Ramos (cell line): ENCODE results near the gene DIDO1.

Source experiments
- in situ Hi-C: fragments of 300-500 bp; cut with MboI; formaldehyde crosslinking; loops from one replicate; pipeline ENCODE4 v1.14.3; 2022; ENCODE audit warnings: low sequenced_read_pairs; ENCODE audit not compliant: unreplicated experiment

DIDO1 gene

DNA sequence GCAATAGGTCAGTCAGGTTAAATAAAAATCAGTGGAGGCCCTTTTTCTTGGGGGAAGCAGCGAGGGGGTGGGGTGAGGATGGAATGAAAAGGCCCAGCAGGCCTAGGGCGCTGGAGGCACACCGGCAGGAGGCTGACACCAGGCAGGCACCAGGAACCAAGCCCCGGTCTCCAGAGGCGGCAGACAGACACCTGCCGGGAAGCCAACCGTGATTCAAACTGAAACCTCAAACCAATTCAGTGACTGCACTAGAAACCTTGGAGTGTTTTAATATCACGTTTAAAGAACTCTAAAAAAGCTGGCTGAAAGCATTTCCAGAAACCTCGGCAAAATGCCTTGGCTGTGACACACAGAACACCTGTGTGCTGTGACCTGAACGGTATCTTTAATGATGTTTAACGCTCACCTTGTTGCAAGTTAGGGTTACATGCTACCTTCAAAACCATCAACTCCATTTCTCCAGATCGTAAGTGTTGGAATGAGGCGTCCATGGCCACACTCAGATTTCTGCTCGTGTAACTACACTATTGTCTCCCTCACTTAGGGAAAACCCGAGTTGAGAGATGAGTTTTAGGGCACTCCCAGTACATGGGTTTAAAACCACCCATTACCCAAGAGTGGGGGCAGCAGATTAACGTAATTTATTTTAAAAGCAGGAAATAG, 27.2 kb downstream of the DIDO1 start:
- in situ Hi-C loops: no loop called here

DNA sequence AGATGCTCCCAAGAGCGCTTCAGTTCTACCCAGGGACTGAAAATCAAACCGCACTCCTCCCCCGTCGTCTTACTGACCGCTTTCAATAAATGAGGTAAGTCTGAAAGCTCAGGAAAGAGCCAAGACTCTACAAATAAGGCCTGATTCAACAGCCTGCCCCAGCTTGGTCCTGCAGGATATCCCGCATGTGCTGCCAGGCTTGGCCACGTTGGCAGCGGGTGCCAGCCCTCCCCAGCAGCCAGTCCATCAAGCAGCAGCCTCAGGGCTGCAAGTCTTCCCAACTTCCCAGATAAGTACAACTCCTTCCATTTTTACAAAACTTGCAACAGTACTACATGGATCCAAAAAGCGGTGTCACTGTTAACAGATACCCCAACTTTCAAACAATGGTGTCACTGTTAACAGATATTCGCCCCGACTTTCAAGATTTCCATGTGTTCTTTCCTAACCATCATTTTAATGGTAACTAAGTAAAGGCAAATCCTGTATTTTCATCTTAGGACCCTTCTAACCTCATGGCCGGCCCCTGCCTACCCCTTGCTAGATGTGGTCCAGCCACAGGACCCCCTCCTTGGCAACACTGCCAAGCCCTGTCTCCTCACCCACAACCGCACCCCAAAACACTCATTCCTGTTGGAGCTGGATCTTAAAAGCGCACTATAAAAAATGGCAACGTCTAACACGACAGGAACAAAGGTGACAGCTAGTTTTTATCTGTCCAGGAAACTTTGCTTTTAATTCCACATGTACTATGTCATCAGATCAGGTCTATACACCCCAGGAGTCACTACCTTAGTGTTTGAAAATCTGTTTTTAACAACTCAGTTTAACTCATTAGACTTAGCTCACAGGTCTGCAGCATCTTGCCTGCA, 28.0 kb downstream of the DIDO1 start:
- in situ Hi-C loops: no loop called here

DNA sequence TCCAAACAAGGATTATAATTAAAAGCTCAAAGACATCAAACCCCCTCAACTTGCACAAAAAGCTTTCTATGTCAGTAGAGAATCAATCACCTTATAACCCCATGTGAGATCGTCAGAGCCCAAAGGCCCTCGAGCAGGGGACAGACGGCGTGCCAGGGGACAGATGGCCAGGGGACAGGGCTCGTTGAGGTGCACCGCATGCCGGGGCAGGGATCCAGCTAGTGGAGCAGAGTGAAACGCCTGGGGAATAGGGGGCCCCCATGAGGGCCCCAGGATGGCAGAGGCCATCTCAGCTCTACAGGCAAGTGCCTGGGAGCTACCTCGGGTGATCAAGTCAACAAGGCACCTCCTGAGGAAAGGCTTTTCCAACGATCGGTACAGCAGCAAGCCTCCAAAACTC, 28.6 kb downstream of the DIDO1 start:
- in situ Hi-C loops: no loop called here

DNA sequence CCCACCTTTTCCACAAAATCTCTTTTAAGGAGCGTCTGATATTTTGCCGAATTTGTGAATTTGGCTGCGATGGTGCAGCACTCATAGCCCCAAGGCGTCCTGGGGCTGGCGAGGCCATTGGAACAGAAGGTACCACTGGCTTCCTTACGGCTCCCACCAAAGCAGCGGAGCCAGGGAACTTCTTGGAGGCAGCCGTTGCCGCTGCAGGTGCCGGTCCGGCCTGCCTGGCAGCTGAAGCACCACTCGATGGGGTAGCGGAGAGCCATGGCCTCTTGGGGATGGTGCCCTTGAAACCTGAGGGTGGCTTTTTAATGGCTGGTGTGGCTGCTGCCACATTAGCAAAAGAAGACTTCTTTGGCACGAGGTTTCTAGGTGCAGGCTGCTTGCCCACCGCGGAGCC, 29.8 kb downstream of the DIDO1 start:
- in situ Hi-C loops: no loop called here

DNA sequence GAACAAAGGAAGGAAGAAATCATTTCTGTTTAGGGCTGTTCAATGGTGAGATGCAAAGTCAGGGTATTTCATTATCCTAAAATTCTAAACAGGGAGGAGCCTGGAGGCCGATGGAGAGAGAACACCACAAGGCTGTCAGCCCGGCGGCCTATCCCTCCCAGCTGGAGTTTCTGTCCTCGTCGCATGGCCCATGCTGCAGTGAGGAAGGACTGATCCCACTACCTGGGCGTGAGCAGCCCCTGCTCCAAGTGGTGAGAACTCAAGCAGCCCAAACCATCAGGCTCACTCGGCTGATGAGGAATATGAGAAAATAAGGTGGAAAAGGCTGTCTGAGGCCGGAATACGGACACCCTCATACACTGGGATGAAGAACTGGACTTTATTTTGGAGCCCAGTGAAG, 30.8 kb downstream of the DIDO1 start:
- in situ Hi-C loops: no loop called here

DNA sequence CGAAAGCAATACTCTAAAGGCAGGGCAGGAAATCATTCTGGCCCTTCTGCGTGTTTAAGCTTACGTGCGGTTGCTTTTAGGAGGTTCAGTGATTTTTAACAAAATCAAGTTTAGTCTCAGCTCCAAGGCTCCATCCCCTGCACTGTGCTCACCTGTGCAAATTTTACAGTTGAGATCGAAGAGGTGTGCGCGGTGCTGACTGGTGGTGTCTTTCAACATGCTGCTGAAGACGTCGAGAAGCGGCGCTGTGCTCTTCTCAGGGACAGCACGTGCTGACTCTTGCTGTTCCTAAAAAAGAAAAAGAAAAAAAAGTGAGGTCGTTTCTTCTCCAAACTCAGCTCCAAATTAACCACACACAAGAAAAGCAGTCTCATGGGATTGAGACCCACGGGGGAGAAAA, 32.0 kb downstream of the DIDO1 start:
- in situ Hi-C loops: no loop called here

DNA sequence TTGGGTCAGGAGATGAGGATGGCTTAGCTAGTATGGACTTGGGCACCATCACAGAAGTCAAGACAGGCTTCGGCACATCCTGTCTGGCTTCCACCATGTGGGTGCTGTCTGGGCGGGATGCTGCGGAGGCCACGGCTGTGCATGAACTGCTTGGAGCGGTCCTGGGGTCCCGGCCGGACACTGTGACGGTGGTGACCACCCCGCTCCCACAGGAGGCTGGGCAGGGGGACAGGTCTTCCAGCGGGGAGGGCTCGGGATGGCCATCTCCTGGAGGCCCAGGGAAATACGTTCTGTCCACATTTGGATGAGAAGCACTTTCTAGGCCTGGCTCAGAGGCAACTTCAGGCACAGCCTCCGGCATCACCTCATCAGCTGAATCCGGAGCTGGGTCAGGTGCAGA, 32.6 kb downstream of the DIDO1 start:
- in situ Hi-C loops: no loop called here

DNA sequence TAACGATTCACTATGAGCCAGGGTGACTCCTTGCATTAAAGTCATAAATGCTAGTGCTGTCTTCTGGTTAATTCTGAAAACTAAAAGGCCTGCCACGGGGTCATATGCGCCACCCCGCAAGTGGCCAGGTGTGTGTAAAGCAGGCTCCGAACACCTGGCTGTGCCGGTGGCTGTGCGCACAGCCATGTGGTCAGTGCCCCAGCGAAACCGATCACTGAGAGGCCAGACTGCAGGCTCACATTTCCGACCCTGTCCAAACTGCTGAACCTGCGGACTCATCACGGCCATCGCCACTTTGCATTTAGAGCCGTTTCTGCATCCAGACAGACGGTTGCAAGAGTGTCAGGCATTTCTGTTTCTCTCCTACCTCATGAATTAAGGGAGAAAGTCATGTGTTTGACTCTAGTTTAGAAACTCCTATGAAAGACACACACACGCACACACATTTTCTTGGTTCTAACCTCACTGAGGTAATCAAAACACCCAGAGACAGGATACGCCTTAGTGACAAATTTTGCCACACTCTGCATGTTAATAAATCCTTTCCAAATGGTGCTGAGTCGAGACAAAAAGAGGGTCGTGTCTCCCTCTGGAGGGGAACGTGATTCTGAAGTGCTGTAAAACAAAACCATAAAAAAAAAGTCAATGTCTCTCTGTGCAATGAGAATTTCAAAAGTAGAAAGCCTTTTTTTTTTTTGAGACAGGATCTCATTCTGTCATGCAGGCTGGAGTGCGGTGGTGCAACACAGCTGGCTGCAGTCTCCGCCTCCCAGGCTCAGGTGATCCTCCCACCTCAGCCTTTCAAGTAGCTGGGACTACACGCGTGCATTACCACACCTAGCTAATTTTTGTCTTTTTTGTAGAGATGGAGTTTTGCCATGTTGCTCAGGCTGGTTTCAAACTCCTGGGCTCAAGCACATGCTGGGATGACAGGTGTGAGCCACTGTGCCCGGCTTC, 33.7 kb downstream of the DIDO1 start:
- in situ Hi-C loops: no loop called here

DNA sequence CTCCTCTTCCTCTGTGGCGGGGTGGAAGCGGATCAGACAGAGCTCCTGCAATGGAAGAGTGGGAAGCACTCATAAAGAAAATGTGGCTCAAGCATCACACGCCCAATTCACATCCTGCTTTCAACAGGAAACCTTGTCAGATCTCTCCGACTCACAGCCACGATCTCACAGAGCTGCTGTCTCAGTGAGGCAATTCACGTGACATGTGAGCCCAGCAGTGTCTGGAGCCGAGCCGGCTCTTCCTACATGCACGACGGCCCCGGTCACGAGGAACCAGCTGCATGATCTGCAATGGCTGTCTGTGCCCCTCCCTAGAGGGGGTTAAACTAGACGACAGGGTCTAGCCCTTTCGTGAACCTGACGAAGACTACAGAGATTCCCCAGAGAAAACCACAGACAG, 35.2 kb downstream of the DIDO1 start:
- in situ Hi-C loops: no loop called here

DNA sequence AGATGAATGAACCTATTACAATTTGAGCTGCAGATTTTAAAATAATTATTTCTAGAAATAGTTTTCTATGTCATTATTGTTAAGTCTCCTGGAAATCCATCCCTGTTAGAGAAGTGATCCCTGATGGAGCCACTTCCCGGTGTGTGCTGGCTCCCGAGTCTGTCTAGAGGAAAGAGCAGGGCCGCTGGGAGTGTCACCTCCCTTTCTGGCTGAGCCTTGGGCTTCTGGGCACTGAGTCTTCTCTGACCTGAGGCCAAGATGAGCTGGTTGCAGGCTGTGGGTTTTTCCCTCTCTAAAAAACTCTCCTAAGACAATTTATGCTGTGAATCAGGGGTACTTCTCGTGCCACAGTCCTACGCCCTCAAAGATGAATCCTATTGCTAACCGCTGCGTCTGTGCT, 35.9 kb downstream of the DIDO1 start:
- in situ Hi-C loops: no loop called here

DNA sequence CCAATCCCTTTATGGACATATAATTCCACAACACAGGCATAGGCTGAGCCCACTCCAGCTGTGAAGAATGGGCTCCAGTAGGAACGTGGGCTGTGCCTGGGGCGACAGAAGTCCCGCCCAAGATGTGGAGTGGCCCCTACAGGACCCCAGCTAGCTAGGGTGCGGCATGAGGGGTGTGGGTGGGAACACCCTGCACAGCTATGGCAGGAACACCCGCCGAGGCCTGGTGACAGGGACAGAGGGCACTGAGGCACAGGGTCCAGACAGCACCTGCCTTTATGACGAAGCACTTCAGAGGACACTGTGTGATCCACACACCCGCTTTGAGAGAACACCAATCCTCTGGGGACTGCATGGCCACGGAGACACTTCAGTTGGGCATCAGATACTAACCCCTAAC, 36.4 kb downstream of the DIDO1 start:
- in situ Hi-C loops: no loop called here

DNA sequence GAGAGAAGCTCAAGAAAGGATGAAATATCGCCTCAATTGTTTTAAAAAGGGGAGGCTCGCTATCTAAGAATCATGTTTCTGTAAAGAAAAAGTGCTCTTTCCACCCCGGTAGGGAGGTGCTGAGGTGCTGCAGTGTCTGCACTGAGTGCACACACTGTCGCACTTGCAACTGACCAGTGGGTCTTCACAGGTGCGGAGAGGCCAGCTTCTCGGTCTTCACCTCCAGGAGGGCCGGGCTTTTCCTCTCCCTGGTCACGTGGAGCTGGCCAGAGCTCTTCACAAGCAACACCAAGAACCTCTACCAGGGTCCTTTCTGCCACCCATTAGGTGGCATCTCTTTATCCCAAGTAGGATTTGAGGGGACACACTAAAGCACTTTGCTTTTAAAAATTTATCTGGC, 36.9 kb downstream of the DIDO1 start:
- in situ Hi-C loops: no loop called here

DNA sequence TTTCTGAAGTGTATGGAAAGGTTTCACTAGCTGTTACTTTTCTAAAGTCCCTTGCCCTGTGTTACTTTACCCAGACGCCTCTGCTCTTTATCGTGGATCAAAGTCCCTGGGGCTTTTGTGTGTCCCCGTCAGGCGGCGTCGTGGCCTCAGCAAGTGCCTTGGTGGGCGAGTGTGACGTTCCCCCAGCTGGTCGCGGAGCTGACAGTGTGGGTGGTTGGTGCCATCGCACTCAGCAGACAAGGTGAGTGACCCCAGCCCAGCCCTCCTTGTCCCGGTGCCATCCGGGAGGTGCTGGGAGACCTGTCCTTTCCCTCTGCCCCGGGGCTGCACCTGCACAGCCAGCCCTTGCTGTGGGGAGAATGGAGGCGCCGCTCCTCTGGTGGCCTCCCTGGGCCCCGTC, 37.4 kb downstream of the DIDO1 start:
- in situ Hi-C loops: no loop called here

DNA sequence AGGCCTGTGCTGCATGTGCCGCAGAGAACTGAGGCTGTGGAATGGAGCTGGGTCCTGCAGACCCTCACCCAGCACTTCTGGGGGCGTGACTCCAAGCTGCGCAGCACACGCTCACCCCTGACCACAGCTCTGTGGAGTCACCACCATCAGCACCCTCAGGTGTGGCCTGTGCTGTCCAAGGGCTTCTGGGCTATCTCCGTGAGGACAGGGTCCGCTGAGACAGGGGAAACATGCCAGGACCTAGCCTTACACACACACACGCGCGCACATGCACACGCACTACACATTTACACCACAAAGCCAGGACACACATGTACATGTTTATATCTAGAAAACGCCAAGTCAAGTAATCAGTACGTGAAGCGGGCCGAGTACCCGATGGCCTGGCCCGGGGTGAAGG, 37.9 kb downstream of the DIDO1 start:
- in situ Hi-C loops: no loop called here

DNA sequence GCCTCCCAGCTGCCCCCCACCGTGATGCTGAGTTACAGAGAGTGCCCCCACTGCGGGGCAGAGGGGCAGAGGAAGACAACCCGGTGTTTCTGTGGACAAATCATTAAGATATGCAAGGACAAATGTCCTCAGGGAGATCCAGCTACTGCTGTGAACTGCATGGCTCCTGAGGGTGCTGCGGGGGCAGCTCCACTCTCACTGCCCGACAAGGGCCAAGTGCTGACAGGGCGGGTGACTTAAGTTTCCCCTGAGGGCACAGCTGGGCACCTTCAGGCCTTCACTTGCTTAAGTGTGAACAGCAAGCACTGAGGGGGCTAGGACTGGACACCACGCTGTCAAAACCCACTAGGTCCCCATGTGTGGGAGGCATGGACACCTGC, 38.5 kb downstream of the DIDO1 start:
- in situ Hi-C loops: no loop called here

DNA sequence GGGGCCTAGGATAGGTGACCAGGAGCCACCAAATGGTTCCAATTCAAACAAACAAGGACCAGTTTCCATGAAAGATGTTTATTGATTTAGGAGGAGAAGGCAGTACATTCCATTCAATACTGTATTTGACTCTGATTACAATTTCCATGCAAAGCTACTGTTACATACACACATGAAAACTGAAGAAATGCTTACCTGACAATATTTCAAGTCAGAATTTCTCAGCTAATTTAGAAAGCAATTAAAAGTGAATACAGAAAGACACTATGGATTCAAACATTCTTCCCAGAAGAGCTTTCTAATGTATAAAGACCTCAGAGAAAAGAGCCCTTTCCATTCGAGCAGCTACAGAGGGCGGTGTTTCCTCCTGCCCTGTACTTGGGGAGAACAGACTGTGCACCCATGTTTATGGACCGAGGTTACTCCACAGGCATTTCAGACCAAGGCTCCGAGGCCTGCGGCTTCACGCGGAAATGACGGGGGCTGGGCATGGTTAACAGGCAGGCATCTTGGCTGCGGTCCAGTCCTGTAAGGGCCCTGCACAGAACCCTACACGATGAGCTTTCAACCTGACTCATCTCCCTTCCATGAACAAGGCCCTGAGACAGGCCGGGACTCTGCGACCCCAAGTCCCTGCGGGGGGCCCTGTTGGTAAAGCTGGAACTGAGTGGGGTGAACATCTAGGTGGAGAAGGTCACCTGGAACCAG, 39.0 kb downstream of the DIDO1 start:
- in situ Hi-C loops: no loop called here

DNA sequence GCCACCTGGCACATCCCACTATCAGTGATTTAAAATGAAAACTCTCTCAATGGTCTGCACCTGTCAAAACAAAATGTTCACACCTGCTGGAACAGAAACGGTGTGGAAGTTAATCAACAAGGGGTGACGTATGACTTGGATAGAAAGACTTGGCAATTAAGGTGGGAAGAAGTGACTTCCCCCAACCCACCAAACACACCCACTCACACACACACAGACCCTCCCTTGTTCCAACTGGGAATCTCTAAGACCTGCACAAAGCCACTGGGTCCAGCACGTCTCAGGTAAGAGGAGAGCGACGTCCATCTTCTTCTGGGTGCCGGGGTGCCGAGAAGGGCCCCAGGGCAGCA, 39.6 kb downstream of the DIDO1 start:
- in situ Hi-C loops: no loop called here

DNA sequence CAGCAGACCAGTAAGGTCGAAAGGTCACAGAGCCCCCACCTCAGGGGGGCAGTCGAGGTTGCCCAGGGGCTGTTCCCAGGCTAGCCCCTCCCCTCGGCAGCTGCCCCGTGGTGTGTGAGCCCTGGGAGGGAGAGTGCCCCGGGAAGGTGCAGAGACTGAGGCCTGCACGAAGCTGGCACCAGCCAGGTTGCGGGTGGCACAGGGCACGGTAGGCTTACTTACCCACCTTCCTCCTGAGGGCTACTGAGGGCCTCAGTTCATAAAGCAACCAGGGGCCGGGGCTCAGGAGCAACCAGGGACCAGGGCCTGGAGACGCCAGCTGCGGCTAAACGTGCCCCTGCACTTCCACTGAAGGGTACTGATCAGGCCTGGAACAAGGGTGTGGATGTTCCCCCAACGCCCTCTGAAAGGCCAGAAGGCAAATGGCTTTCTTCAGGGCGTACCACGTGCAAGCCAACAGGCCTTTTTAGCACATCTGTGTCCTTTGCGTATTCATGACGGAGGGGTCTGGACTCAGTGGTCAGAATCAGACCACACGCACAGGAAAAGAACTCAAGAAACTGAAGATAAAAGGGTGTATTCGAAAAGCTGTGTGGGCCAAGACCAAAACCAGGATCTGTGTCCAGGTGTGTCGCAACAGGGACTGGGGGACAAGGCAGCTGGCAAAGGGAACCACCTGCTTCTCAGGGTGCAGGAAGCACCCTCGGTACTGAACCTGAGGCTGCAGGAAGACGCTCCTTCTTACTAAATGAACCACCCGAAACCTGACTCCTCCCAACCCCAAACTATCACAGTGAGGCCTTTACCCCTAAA, 40.2 kb downstream of the DIDO1 start:
- in situ Hi-C loops: no loop called here

DNA sequence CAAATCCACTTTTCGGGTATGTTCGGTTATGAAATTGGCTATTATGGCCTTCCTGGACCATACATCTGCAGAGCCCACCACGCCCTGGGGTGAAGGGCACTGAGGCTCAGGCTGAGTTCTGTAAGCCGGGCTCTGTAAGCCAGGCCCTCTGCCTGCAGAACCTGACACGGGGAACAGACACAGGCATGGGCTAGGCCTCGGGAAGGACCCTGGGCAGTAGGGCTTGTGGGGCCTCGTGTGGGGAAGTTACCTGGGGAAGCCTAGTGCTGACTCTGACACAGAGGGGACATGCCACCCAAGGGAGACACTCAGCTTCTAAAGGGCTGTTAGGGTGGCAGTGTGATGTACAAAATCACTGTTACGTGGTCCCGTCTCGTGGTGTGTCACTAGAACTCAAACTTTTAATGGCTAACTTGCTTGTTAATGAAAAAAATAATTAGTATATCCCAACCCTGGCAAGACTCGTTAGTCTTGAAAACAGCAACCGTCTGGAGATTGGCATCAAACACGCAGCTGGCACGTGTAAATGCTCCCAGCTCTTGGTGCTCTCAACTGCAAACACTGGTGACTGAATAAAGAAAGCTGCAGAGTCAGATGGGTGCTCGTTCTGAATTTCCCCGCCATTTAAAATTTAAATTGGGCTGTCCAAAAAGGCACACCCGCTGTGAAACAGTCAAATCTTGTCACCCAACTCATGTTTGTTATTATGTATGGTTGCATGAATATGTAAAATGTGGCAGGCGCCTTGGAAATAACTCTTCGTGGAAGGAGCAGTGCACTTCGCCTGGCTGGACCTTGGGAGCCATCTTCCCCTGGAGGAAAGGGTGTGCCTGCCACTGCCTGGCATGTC, 41.0 kb downstream of the DIDO1 start:
- in situ Hi-C loops: no loop called here
